HEK293T (cell line): ENCODE data around the gene TSEN2.

Source experiments
- CTCF ChIA-PET: fragments of 350-600 bp; formaldehyde crosslinking; extraction: SDS; loops from one replicate; lab custom pipeline; 2021; ENCODE audit warnings: antibody characterized with exemption, inconsistent platforms; lab: Yijun Ruan, JAX
- POLR2A ChIA-PET: fragments of 350-600 bp; formaldehyde crosslinking; extraction: SDS; loops from one replicate; lab custom pipeline; 2020; ENCODE audit warnings: antibody characterized with exemption, inconsistent platforms; lab: Yijun Ruan, JAX
- DNase-seq: peaks from one replicate; pipeline ENCODE4 v3.0.0; 2012; ENCODE audit warnings: mixed read lengths; ENCODE audit errors: extremely low spot score
- ARNT ChIP-seq: fragments of 450-650 bp; IDR thresholded peaks from 2 replicates; pipeline ENCODE4 v1.6.1; 2017; ENCODE audit warnings: mild to moderate bottlenecking
- BHLHE40 ChIP-seq: fragments of 450-650 bp; IDR thresholded peaks from 2 replicates; pipeline ENCODE4 v1.6.1; 2016; ENCODE audit warnings: mild to moderate bottlenecking, moderate library complexity, borderline replicate concordance
- CTBP1 ChIP-seq: fragments of 450-650 bp; IDR thresholded peaks from 2 replicates; pipeline ENCODE4 v1.6.1; 2016; ENCODE audit warnings: borderline replicate concordance
- ELF4 ChIP-seq: fragments of 450-650 bp; IDR thresholded peaks from 2 replicates; pipeline ENCODE4 v1.6.1; 2017; ENCODE audit warnings: antibody characterized with exemption
- FOXA1 ChIP-seq: fragments of 450-650 bp; IDR thresholded peaks from 2 replicates; pipeline ENCODE4 v1.6.1; 2016; ENCODE audit warnings: mild to moderate bottlenecking
- FOXK2 ChIP-seq: fragments of 450-650 bp; IDR thresholded peaks from 2 replicates; pipeline ENCODE4 v1.6.1; 2016; ENCODE audit warnings: mild to moderate bottlenecking
- FOXM1 ChIP-seq: fragments of 450-650 bp; IDR thresholded peaks from 2 replicates; pipeline ENCODE4 v1.6.1; 2017; ENCODE audit warnings: mild to moderate bottlenecking, borderline replicate concordance
- HDGF ChIP-seq: fragments of 450-650 bp; IDR thresholded peaks from 2 replicates; pipeline ENCODE4 v1.6.1; 2017; ENCODE audit warnings: antibody characterized with exemption, borderline replicate concordance
- L3MBTL2 ChIP-seq: fragments of 450-650 bp; conservative IDR thresholded peaks from 2 replicates; pipeline ENCODE4 v1.6.1; 2016; ENCODE audit warnings: mild to moderate bottlenecking
- LEF1 ChIP-seq: fragments of 450-650 bp; IDR thresholded peaks from 2 replicates; pipeline ENCODE4 v1.6.1; 2017; ENCODE audit warnings: mild to moderate bottlenecking, borderline replicate concordance
- NFRKB ChIP-seq: fragments of 450-650 bp; IDR thresholded peaks from 2 replicates; pipeline ENCODE4 v1.6.1; 2016; ENCODE audit warnings: mild to moderate bottlenecking, moderate library complexity
- SP1 ChIP-seq: fragments of 450-650 bp; IDR thresholded peaks from 2 replicates; pipeline ENCODE4 v1.6.1; 2017
- SUZ12 ChIP-seq: fragments of 450-650 bp; IDR thresholded peaks from 2 replicates; pipeline ENCODE4 v1.6.1; 2016; ENCODE audit warnings: mild to moderate bottlenecking
- TARDBP ChIP-seq: fragments of 450-650 bp; IDR thresholded peaks from 2 replicates; pipeline ENCODE4 v1.6.1; 2016
- ZNF384 ChIP-seq: fragments of 450-650 bp; IDR thresholded peaks from 2 replicates; pipeline ENCODE4 v1.6.1; 2016
- TF ChIP-seq, protein P1 (sequence below): fragments of 450-650 bp; IDR thresholded peaks from 2 replicates; pipeline ENCODE4 v1.6.1; 2016

The TSEN2 gene

DNA sequence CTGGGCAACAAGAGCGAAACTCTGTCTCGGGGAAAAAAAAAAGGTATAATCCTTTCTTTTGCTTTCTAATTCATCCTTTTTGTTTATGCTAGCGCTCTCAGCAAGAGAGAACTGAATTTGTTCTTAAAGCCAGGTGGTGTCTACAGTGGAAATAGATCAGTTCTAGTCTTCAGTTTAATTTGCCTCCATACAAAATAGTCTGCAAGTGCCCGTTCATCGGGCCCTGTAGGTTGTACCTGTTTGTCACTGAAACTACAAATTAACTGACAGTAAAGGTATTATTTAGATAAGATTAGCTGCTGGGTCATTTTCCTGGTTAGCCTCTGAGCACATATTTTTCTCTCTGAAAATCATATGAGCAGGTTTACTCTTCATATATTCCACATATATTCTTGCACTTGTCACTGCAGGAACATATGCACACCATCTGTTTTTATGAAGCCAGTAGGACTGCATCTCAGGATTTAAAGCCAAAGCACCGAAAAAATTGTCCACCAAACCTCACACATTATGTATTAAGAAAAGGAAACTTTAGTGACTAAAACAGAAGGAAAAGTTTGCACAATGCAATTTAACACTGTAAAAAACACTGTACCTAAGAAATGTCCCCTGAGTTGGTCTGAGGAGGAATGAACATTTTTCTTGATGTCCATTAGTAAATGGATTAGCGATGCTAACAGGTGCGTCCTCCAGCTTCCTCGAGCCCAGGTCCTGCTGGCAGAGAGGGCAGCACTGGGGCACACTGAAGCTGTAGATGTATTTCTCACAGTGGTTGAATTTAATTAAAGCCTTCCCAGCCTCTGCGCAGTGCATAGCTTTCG is 60.6 kb downstream of the TSEN2 start:
- TF ChIP-seq FOXA1: no peak
- TF ChIP-seq HDGF: no peak
- no peak for TF ChIP-seq LEF1
- no peak for TF ChIP-seq ELF4
- no peak for TF ChIP-seq BHLHE40
- no peak for TF ChIP-seq ARNT
- TF ChIP-seq NFRKB: no peak
- TF ChIP-seq FOXK2: no peak
- no peak for TF ChIP-seq TARDBP
- no peak for TF ChIP-seq L3MBTL2
- TF ChIP-seq ZNF384: no peak
- TF ChIP-seq FOXM1: no peak
- TF ChIP-seq SUZ12: no peak
- TF ChIP-seq, protein P1, sequence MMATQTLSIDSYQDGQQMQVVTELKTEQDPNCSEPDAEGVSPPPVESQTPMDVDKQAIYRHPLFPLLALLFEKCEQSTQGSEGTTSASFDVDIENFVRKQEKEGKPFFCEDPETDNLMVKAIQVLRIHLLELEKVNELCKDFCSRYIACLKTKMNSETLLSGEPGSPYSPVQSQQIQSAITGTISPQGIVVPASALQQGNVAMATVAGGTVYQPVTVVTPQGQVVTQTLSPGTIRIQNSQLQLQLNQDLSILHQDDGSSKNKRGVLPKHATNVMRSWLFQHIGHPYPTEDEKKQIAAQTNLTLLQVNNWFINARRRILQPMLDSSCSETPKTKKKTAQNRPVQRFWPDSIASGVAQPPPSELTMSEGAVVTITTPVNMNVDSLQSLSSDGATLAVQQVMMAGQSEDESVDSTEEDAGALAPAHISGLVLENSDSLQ: no peak
- no peak for DNase-seq
- ChIA-PET POLR2A (interaction anchor here (2.0 kb wide), 1 partner anchor 9 kb away, joined by 8 read pairs; no protein-coding TSS in a partner anchor), CTCF (interaction anchor here (1.1 kb wide), 1 partner anchor 14 kb away, joined by 6 read pairs; no protein-coding TSS in a partner anchor)

DNA sequence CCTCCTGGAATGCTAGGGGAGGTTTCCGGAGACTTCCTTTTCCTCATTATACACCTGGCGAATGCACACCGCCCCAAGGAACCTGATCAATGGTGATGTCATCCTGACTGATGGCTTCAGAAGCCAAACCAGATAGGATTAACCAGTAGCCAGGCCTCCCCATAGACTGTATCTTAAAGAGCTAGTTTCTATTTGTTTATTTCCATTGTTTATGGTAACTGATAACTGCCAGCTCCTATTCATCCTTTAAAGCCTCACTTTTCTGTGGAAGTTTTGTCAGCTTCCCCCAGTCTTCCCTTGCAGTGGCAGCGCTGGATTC is 61.2 kb downstream of the TSEN2 start, which contains the start of gene MKRN2OS:
Gene MKRN2OS (minus strand): TSS at position 27 of the 319 bp plus-strand sequence. CDS start 35 bp downstream, outside the sequence.
- DNase-seq: no peak
- TF ChIP-seq, protein P1: peak; percentile 56
- no peak for TF ChIP-seq NFRKB
- POLR2A ChIA-PET: interaction anchor here (2.0 kb wide), 1 partner anchor 8 kb away, joined by 8 read pairs; no protein-coding TSS in a partner anchor
- CTCF ChIA-PET: interaction anchor here (1.1 kb wide), 2 partner anchors 9 to 13 kb away, joined by 4 to 6 read pairs; no protein-coding TSS in a partner anchor

DNA sequence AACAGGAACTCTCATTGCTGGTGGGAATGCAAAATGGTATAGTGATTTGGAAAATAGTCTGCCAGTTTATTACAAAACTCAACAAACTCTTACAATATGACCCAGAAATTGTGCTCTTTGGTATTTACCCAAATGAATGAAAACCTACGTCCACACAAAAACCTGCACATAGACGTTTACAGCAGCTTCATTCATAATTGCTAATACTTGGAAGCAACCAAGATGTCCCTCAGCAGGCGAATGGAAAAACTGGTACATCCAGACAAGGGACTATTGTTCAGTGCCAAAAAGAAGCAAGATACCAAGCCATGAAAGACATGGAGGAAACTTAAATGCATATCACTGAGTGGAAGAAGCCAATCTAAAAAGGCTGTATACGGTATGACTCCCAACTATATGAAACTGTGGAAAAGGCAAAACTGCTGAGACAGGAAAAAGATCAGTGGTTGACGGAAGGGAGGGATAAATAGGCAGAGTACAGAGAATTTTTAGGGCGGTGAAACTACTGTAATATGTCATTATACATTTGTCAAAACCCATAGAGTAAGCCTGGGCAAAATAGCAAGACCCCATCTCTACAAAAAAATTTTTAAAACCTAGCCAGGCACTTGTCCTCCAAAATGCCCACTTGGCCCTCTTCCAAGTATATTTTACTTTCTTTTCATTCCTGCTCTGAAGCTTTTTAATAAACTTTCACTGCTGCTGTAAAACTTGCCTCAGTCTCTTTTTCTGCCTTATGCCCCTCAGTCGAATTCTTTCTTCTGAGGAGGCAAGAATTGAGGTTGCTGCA is 65.9 kb downstream of the TSEN2 start:
- DNase-seq: no peak
- CTCF ChIA-PET: no interaction called here
- no peak for TF ChIP-seq FOXM1
- TF ChIP-seq ELF4: no peak
- TF ChIP-seq FOXA1: no peak
- no peak for TF ChIP-seq TARDBP
- TF ChIP-seq FOXK2: no peak
- TF ChIP-seq, protein P1: no peak
- TF ChIP-seq SUZ12: no peak
- no peak for TF ChIP-seq CTBP1
- POLR2A ChIA-PET: no interaction called here

DNA sequence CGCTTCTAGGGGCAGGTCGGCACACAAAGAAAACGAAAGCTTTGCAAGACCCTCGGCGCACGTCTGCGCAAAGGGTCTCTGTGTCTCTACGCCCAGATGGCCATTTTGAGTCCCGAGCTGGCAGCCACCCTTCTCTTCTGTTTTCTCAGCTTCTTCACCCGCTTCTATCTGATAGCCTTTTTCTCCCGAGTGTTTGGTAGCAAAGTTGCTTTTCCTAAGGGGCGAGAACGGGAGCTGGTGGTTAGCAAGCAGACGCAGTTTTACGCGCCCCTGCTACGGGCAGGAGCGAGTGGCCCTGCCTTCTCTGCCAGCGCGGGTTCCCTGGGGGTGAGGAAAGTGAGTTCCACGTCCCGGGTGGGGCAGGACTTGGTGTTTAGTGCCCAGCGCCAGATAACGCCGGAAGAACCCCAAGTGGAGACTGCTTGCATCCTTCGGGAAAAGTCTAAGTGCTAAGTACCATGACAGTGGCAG is 69.7 kb downstream of the TSEN2 start:
- TF ChIP-seq FOXM1: no peak
- TF ChIP-seq ARNT: no peak
- TF ChIP-seq, protein P1: no peak
- TF ChIP-seq NFRKB: no peak
- no peak for TF ChIP-seq SP1
- TF ChIP-seq ZNF384: no peak
- TF ChIP-seq LEF1: no peak
- TF ChIP-seq CTBP1: no peak
- no peak for TF ChIP-seq FOXA1
- TF ChIP-seq L3MBTL2: no peak
- TF ChIP-seq ELF4: no peak
- TF ChIP-seq HDGF: no peak
- TF ChIP-seq BHLHE40: no peak
- no peak for TF ChIP-seq TARDBP
- no peak for TF ChIP-seq SUZ12
- TF ChIP-seq FOXK2: no peak
- peak; percentile 30 for DNase-seq
- ChIA-PET CTCF (no interaction called here), POLR2A (interaction anchor here (0.6 to 1.1 kb wide), 4 partner anchors 9 to 343 kb away, joined by 3 to 8 read pairs (median 3); partner anchors contain the start of gene MKRN2OS)

DNA sequence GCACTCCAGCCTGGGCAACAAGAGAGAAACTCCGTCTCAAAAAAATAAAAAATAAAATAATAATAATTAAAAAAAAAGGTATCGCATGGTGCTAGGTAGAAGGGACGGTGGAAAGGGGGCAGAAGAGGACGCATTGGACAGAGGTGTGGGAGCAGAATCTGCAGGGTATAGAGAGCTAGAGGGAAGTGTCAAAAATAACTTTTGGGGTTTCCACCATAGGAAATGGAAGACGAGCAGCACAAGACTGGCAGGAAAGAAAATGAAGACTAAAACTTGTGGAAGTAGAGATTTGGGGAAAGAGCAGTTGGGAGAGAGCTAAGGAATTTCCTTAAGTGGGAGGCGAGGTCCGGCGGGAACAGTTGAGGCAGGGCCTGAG is 72.0 kb downstream of the TSEN2 start:
- POLR2A ChIA-PET: interaction anchor here (0.9 to 1.3 kb wide), 4 partner anchors 8 to 160 kb away, joined by 3 to 4 read pairs (median 4); partner anchors contain the start of gene RAF1
- TF ChIP-seq ZNF384 (no peak), SUZ12 (no peak), SP1 (no peak), NFRKB (no peak), CTBP1 (no peak), LEF1 (no peak), FOXK2 (no peak), TARDBP (no peak), ARNT (no peak), FOXM1 (no peak), L3MBTL2 (no peak), ELF4 (no peak)
- TF ChIP-seq, protein P1: no peak
- CTCF ChIA-PET: no interaction called here
- no peak for DNase-seq
